ENCODE measurements around the gene PDE6C. TPM values are rescaled to one million over a fixed set of nuclear protein-coding genes. Genes with fewer than 3 reads are reported as not detected.
A peak's percentile ranks its signal among the peaks of the same experiment; 100 is the strongest.

Gene PDE6C
- polyA plus RNA-seq, 1 donor from 2014 or later: not detected

GRCh38 chr10:93580828-93581227 is 31.5 kb upstream of the PDE6C start:
- no peaks in the 10 kb centered on the region for H3K4me1 Mint-ChIP-seq

GRCh38 chr10:93584445-93584844 is 27.9 kb upstream of the PDE6C start:
- Mint-ChIP-seq H3K4me1 (no peaks in the 10 kb centered on the region), H3K36me3 (no peaks in the 10 kb centered on the region), H3K27ac (no peak overlapping the region), H3K4me3 (no peak overlapping the region), H3K27me3 (peaks cover 14% of the 10 kb centered on the region), H3K9me3 (peaks cover 3 to 15% (median 10%) of the 10 kb centered on the region in 3 donors)

More at GRCh38 chr10:93580828-93581227, 31.5 kb upstream of the PDE6C start:
- H3K27ac Mint-ChIP-seq: no peak overlapping the region
- H3K4me3 Mint-ChIP-seq: no peak overlapping the region
- peaks cover 6% of the 10 kb centered on the region for H3K27me3 Mint-ChIP-seq
- H3K9me3 Mint-ChIP-seq: peaks cover 3 to 13% (median 12%) of the 10 kb centered on the region in 3 donors
- no peaks in the 10 kb centered on the region for H3K36me3 Mint-ChIP-seq

GRCh38 chr10:93589648-93590562 is 22.4 kb upstream of the PDE6C start:
- Mint-ChIP-seq H3K27ac (no peak overlapping the region), H3K4me1 (no peaks in the 10 kb centered on the region), H3K4me3 (no peak overlapping the region), H3K9me3 (peaks cover 0 to 3% (median 0%) of the 10 kb centered on the region in 3 donors), H3K27me3 (peaks cover 7% of the 10 kb centered on the region), H3K36me3 (no peaks in the 10 kb centered on the region)

DNA sequence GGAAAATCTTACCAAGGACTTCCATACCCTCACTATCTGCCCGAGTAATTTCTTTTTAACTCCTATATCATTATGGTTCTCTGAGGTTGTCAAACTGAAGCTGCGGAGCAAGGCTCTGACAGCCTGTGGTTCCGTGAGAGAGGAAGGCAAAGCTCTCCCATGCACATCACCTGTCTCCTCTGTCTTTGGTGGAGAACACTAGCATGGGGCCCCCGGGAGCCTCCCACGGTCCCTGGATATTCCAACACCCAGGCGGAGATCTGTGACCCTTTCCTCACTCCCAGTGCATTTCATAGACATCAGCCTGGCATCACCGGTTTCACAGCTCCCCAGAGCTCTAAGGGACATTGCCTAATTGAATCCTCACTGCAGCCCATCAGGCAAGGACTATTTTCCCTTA is 21.7 kb upstream of the PDE6C start:
- H3K4me1 Mint-ChIP-seq: no peaks in the 10 kb centered on the region
- peaks cover 0 to 3% (median 0%) of the 10 kb centered on the region in 3 donors for H3K9me3 Mint-ChIP-seq
- H3K36me3 Mint-ChIP-seq: no peaks in the 10 kb centered on the region
- H3K27me3 Mint-ChIP-seq: peaks cover 7% of the 10 kb centered on the region
- H3K27ac Mint-ChIP-seq: no peak overlapping the region
- H3K4me3 Mint-ChIP-seq: no peak overlapping the region

DNA sequence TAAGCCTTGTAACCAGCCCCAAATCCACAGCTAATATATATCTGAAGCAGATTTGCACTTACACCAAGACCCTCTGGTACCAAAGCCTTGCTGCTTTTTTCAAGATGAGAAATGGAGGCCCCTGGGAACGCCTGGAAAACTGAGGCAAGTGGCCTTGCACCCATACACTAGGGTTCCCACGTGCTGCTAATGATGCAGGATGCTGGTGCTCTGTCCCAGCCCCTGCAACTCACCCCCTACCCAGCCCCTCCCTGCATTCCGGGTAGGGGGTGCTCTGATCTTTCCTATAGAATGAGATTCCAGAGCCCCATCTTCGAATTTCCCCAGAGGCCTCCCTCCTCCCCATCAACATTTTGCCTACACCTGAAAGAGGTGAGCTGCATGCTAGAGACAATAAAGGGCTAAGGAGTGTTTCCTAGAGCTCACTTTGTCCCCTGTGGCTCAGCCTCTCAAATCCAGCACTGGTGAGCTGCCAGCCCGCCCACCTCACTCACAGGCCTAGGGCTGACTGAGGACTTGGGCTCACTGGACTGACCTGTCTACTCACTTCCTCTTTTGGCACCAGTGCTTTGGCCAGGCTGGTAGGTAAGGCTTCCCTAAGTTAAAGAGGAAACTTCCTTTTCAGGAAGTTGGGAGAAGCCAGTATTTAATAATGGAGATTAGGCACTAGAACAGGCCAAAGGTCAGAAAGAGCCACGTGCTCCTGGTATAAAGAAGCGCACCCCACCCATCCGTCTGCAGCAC is 21.1 kb upstream of the PDE6C start:
- peaks cover 0 to 2% (median 0%) of the 10 kb centered on the region in 3 donors for H3K9me3 Mint-ChIP-seq
- H3K4me1 Mint-ChIP-seq: no peaks in the 10 kb centered on the region
- no peak overlapping the region for H3K27ac Mint-ChIP-seq
- H3K36me3 Mint-ChIP-seq: no peaks in the 10 kb centered on the region
- H3K27me3 Mint-ChIP-seq: peaks cover 7% of the 10 kb centered on the region
- no peak overlapping the region for H3K4me3 Mint-ChIP-seq

- Mint-ChIP-seq H3K9me3 (no peaks in the 10 kb centered on the region), H3K27me3 (peaks cover 6% of the 10 kb centered on the region), H3K27ac (no peak overlapping the region), H3K36me3 (no peaks in the 10 kb centered on the region), H3K4me1 (no peaks in the 10 kb centered on the region), H3K4me3 (no peak overlapping the region)
Observed at GRCh38 chr10:93593254-93593653, 19.1 kb upstream of the PDE6C start.

DNA sequence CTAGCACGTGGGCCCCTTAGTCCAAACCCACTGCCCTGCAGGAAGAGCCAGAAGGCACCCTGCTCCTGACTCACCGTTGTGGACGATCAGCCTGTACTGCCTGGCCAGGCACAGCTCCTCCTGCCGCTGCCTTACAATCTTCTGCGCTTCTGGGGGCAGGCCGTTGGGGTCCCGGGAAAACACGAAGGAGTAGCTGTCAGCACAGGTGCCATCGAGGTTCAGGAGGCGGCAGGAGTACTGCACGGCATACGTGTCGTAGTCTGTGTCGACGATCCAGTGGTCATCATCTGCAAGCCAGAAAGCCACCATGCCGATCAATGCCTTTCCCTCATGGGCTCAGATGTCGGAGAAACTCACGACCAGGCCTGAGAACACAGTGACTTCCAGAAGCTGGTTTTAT is 18.6 kb upstream of the PDE6C start:
- Mint-ChIP-seq H3K27ac (no peak overlapping the region), H3K36me3 (no peaks in the 10 kb centered on the region), H3K27me3 (peaks cover 5% of the 10 kb centered on the region), H3K4me1 (no peaks in the 10 kb centered on the region), H3K9me3 (no peaks in the 10 kb centered on the region), H3K4me3 (no peak overlapping the region)

DNA sequence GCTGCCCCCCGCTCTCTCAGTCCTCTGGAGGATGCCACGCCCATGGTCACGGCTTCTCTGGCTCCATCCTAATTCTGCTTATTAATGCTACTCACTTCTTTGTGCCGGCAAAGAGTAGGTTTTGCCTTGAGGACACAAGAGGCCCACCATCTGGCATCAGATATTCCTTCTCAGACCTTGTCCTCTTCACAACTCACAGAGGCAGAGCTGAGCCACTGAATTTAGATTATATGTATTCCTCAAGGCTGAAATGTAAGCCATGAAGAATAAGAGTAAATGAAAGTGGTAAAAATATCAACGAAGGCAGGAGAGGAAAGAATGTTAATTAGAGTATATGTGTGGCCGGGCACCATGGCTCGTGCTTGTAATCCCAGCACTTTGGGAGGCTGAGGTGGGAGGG is 17.8 kb upstream of the PDE6C start:
- no peaks in the 10 kb centered on the region for H3K9me3 Mint-ChIP-seq
- no peaks in the 10 kb centered on the region for H3K36me3 Mint-ChIP-seq
- H3K27ac Mint-ChIP-seq: no peak overlapping the region
- H3K4me3 Mint-ChIP-seq: no peak overlapping the region
- no peaks in the 10 kb centered on the region for H3K4me1 Mint-ChIP-seq
- H3K27me3 Mint-ChIP-seq: peaks cover 4% of the 10 kb centered on the region

GRCh38 chr10:93595378-93596161 is 16.8 kb upstream of the PDE6C start:
- Mint-ChIP-seq H3K27ac (no peak overlapping the region), H3K27me3 (peaks cover 11% of the 10 kb centered on the region), H3K4me3 (no peak overlapping the region), H3K36me3 (no peaks in the 10 kb centered on the region), H3K9me3 (no peaks in the 10 kb centered on the region), H3K4me1 (peaks cover 0 to 2% (median 0%) of the 10 kb centered on the region in 3 donors)

DNA sequence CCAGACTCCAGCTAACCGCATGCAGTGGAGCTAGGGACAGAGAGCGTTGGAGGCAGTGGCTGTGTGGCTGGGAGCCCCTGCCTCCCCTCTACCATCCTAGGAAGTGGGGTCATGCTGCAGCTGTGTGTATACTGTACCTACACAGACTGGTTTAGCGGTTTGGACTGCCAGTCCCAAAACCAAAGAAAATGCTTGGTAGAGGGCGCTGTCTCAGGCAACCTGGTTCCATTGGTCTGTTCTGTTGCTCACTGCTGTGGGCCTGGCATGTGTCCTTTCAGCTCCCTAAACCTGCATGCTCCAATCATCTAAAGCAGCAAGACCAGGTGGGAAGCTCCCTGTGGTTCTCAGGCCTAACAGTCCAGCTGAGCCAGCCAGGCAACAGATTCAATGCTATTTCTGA is 15.8 kb upstream of the PDE6C start:
- no peaks in the 10 kb centered on the region for H3K9me3 Mint-ChIP-seq
- H3K4me1 Mint-ChIP-seq: peaks cover 0 to 2% (median 0%) of the 10 kb centered on the region in 3 donors
- H3K27me3 Mint-ChIP-seq: peaks cover 13% of the 10 kb centered on the region
- no peaks in the 10 kb centered on the region for H3K36me3 Mint-ChIP-seq
- no peak overlapping the region for H3K27ac Mint-ChIP-seq
- H3K4me3 Mint-ChIP-seq: no peak overlapping the region

DNA sequence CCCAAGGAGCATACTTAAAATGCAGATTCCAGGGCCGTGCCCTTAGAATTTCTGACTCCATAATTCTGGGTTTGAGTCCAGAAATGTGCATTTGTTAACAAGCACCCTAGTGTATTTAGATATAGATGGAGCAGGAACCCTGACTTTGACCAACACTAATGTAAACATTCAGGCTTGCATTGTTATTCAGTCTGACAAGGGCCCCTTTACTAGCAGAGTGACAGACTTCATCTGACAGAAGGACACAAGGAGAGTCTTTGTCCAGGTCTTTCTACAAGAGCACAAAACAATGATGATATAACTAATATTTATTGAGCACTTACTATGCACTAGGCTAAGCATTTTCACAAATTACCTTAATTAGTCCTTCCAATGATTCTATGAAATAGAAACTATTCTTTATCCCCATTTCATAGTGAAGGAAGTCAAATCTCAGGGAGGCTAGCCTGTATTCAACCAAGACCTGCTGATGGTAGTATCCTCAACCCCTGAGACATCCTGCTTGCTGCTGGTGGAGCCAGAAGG is 15.2 kb upstream of the PDE6C start:
- no peaks in the 10 kb centered on the region for H3K9me3 Mint-ChIP-seq
- no peaks in the 10 kb centered on the region for H3K36me3 Mint-ChIP-seq
- peaks cover 19% of the 10 kb centered on the region for H3K27me3 Mint-ChIP-seq
- H3K4me3 Mint-ChIP-seq: no peak overlapping the region
- peaks cover 0 to 2% (median 0%) of the 10 kb centered on the region in 3 donors for H3K4me1 Mint-ChIP-seq
- no peak overlapping the region for H3K27ac Mint-ChIP-seq

DNA sequence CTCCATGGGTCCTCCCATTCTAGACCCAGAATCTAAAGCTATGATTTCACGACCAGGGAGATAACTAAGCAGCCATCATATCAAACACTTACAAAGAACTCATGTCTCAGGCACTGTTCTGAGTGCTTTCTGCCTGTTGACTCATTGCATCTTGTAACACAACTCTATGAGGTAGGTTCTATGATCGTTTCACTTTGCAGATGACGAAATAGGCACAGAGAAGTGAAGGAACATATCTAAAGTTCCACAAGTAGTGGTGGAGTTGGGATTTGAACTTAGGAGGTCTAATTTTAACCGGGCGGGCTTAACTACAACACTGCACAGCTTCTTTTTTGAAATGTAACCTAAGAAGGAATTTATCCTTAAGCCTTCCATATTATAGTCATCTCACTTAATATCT is 14.2 kb upstream of the PDE6C start:
- Mint-ChIP-seq H3K27me3 (peaks cover 22% of the 10 kb centered on the region), H3K4me3 (no peak overlapping the region), H3K27ac (no peak overlapping the region), H3K9me3 (no peaks in the 10 kb centered on the region), H3K36me3 (no peaks in the 10 kb centered on the region), H3K4me1 (peaks cover 0 to 2% (median 0%) of the 10 kb centered on the region in 3 donors)

GRCh38 chr10:93599335-93599734 is 13.0 kb upstream of the PDE6C start:
- H3K4me3 Mint-ChIP-seq: no peak overlapping the region
- peaks cover 28% of the 10 kb centered on the region for H3K27me3 Mint-ChIP-seq
- no peak overlapping the region for H3K27ac Mint-ChIP-seq
- H3K9me3 Mint-ChIP-seq: no peaks in the 10 kb centered on the region
- H3K36me3 Mint-ChIP-seq: no peaks in the 10 kb centered on the region
- peaks cover 0 to 2% (median 0%) of the 10 kb centered on the region in 3 donors for H3K4me1 Mint-ChIP-seq

GRCh38 chr10:93599778-93600177 is 12.6 kb upstream of the PDE6C start:
- peaks cover 0 to 2% (median 0%) of the 10 kb centered on the region in 3 donors for H3K4me1 Mint-ChIP-seq
- peaks cover 28% of the 10 kb centered on the region for H3K27me3 Mint-ChIP-seq
- H3K9me3 Mint-ChIP-seq: no peaks in the 10 kb centered on the region
- no peaks in the 10 kb centered on the region for H3K36me3 Mint-ChIP-seq
- peak overlapping the region in 1 of 4 donors; percentile 75 for H3K4me3 Mint-ChIP-seq
- no peak overlapping the region for H3K27ac Mint-ChIP-seq

Measured in IgD-negative memory B cell (primary cell).